ENCODE measurements around the gene KRT23.

The KRT23 gene

GRCh38 chr17:40937384-40937819, at the start of gene KRT23:
Gene KRT23 (minus strand): TSS chr17:40937646. CDS start chr17:40936603, 1,043 bp downstream.
- no peak for DNase-seq (ENCODE audit: low read depth)

GRCh38 chr17:40986920-40987319, 49.5 kb upstream of the KRT23 start:
- DNase-seq (ENCODE audit: low read depth), result no peak

- DNase-seq (ENCODE audit: low read depth), result no peak
Measured at GRCh38 chr17:40984226-40984625, 46.8 kb upstream of the KRT23 start, which contains the start of gene KRT40. Gene KRT40 (minus strand): TSS chr17:40984326. CDS start chr17:40984273, 53 bp downstream.

- DNase-seq (ENCODE audit: low read depth), result no peak
Measured at GRCh38 chr17:40981115-40981514, 43.7 kb upstream of the KRT23 start.

- DNase-seq (ENCODE audit: low read depth), result no peak
Measured at GRCh38 chr17:40980596-40980995, 43.1 kb upstream of the KRT23 start.

- DNase-seq (ENCODE audit: low read depth), result no peak
Measured at GRCh38 chr17:40980117-40980516, 42.7 kb upstream of the KRT23 start.

- no peak for DNase-seq (ENCODE audit: low read depth)
Measured at GRCh38 chr17:40978575-40979151, 41.2 kb upstream of the KRT23 start.

- no peak for DNase-seq (ENCODE audit: low read depth)
Measured at GRCh38 chr17:40975516-40975915, 38.1 kb upstream of the KRT23 start.

GRCh38 chr17:40974366-40974765, 36.9 kb upstream of the KRT23 start:
- no peak for DNase-seq (ENCODE audit: low read depth)

GRCh38 chr17:40967582-40967981, 30.1 kb upstream of the KRT23 start:
- DNase-seq (ENCODE audit: low read depth), result no peak

- DNase-seq (ENCODE audit: low read depth), result no peak
Measured at GRCh38 chr17:40966848-40967247, 29.4 kb upstream of the KRT23 start, which contains the start of gene KRT39. Gene KRT39 (minus strand): TSS chr17:40966948. CDS start chr17:40966856, 92 bp downstream.

GRCh38 chr17:40963838-40964237, 26.4 kb upstream of the KRT23 start:
- DNase-seq (ENCODE audit: low read depth), result no peak

- no peak for DNase-seq (ENCODE audit: low read depth)
Measured at GRCh38 chr17:40962059-40962561, 24.7 kb upstream of the KRT23 start.

GRCh38 chr17:40961591-40961990, 24.1 kb upstream of the KRT23 start:
- DNase-seq (ENCODE audit: low read depth), result no peak

- DNase-seq (ENCODE audit: low read depth), result no peak
Measured at GRCh38 chr17:40960144-40960543, 22.7 kb upstream of the KRT23 start.

- no peak for DNase-seq (ENCODE audit: low read depth)
Measured at GRCh38 chr17:40958086-40958953, 20.9 kb upstream of the KRT23 start.

GRCh38 chr17:40956401-40957254, 19.2 kb upstream of the KRT23 start:
- no peak for DNase-seq (ENCODE audit: low read depth)

GRCh38 chr17:40953881-40954280, 16.4 kb upstream of the KRT23 start:
- no peak for DNase-seq (ENCODE audit: low read depth)

GRCh38 chr17:40952661-40953060, 15.2 kb upstream of the KRT23 start:
- no peak for DNase-seq (ENCODE audit: low read depth)

GRCh38 chr17:40952154-40952553, 14.7 kb upstream of the KRT23 start:
- no peak for DNase-seq (ENCODE audit: low read depth)

- no peak for DNase-seq (ENCODE audit: low read depth)
Measured at GRCh38 chr17:40951011-40951622, 13.7 kb upstream of the KRT23 start.

GRCh38 chr17:40950176-40950575, 12.7 kb upstream of the KRT23 start:
- no peak for DNase-seq (ENCODE audit: low read depth)

All from stimulated activated CD8-positive, alpha-beta memory T cell treated with anti-CD3 and anti-CD28 coated beads, Interleukin-12 subunit alpha, Interleukin-12 subunit beta, amount 100 ng/mL, for 1 hour (primary cell).